Heart left ventricle (tissue), 16 donors: ENCODE measurements around the gene RNF224. TPM values are rescaled to one million over a fixed set of nuclear protein-coding genes. Genes with fewer than 3 reads are reported as not detected.
"Not testable (repeated sequence)": the region's sequence is repeated elsewhere in the genome, so short reads cannot be mapped to it uniquely, and the experiment has no call there.

Source experiments
- ATAC-seq, 4 donors: fragments of 200-7000 bp; cut with Tn5 transposase; one replicate each; pipeline ENCODE4 v1.9.1; 2020 to 2022; ENCODE audit warnings: moderate library complexity in 4 of 4, mild to moderate bottlenecking in 3 of 4, moderate number of reproducible peaks in 1 of 4
- DNase-seq, 5 donors: peaks; one replicate each; pipeline ENCODE4 v3.0.0-alpha.2; 2020
- H3K27ac ChIP-seq, 12 donors: fragments of 200-600 bp; sonication (generic) in 4 of 12; one replicate each; pipeline versions ENCODE4 v1.5.0 to v1.8.0; 2016 to 2022; ENCODE audit warnings: mild to moderate bottlenecking in 2 of 12
- H3K27me3 ChIP-seq, 9 donors: fragments of 200-600 bp; sonication (generic) in 2 of 9; one replicate each; pipeline versions ENCODE4 v1.5.1 to v1.8.0; 2016 to 2022; ENCODE audit warnings: mild to moderate bottlenecking in 3 of 9
- H3K36me3 ChIP-seq, 9 donors: fragments of 200-600 bp; sonication (generic) in 2 of 9; one replicate each; pipeline versions ENCODE4 v1.5.0 to v1.8.0; 2018 to 2022; ENCODE audit warnings: mild to moderate bottlenecking in 2 of 9
- H3K4me1 ChIP-seq, 12 donors: fragments of 200-600 bp; sonication (generic) in 4 of 12; one replicate each; pipeline versions ENCODE4 v1.5.0 to v1.8.0; 2016 to 2022; ENCODE audit warnings: mild to moderate bottlenecking in 3 of 12
- H3K4me3 ChIP-seq, 12 donors: fragments of 200-600 bp; sonication (generic) in 4 of 12; one replicate each; pipeline versions ENCODE4 v1.5.0 to v1.8.0; 2017 to 2022; ENCODE audit warnings: mild to moderate bottlenecking in 9 of 12, moderate library complexity in 4 of 12
- H3K9me3 ChIP-seq, 12 donors: fragments of 200-600 bp; sonication (generic) in 4 of 12; one replicate each; pipeline versions ENCODE4 v1.5.0 to v1.8.0; 2016 to 2022; ENCODE audit warnings: mild to moderate bottlenecking in 1 of 12
- CTCF ChIP-seq, 12 donors: fragments of 200-600 bp; sonication (generic) in 4 of 12; IDR thresholded peaks; one replicate each; pipeline versions ENCODE4 v1.5.0 to v1.8.0; 2018 to 2022; ENCODE audit warnings: antibody characterized with exemption in 12 of 12, mild to moderate bottlenecking in 5 of 12
- POLR2A ChIP-seq, 2 donors: fragments of 450-650 bp; IDR thresholded peaks; one replicate each; pipeline ENCODE4 v1.6.1; 2017; ENCODE audit warnings: antibody characterized with exemption in 2 of 2, mild to moderate bottlenecking in 2 of 2, moderate library complexity in 2 of 2
- WGBS, 4 donors: extraction: QIAGEN DNeasy Blood & Tissue Kit in 2 of 4; methylation state at CpG; one replicate each; pipeline versions ENCODE4 v1.1.5 to v1.1.7; 2013 to 2018; 5-methylcytosine and 5-hydroxymethylcytosine counted together
- intact Hi-C, 10 donors: fragments of 100-400 bp; cut with DNase I; formaldehyde crosslinking; loops; one replicate each; pipeline versions ENCODE4 v1.11.1 to v1.14.2; 2022
- polyA plus RNA-seq, 2 donors: library from polyadenylated mRNA; stranded (reverse); fragments of 200-250 nt; gene quantifications; one replicate each; pipeline ENCODE4 v1.2.3, GENCODE V29; 2013
- total RNA-seq, 9 donors: library from RNA; depleted of rRNA in 2 of 9; stranded (reverse); fragments of >200 nt in 2 of 9; fragmentation: NEBNext Ultra II Directional in 3 of 9; extraction: Animal tissue kit (Norgen Biotek cat#: 25700) in 3 of 9; gene quantifications; one replicate each; pipeline versions ENCODE4 v1.1.0 to v1.2.4, GENCODE V29; 2016 to 2023
- donor health status: ischemic (EF 13 %, LVEDD 7.1; RV severe dilation, severe dysfunction).
- donor health status: healthy with polysubstance abuse.
- donor health status: DM: no; HTN: yes; CAD: no.
- donor health status: DM: no; HTN: no; CAD: no.
- donor health status: ischemic (EF 25% LVEDD 6.9; RV normal size, moderate dysfunction).
- donor health status: ischemic (EF 25% LVEDD 5.7; RV mildly dilated, moderate dysfunction).
- donor health status: healthy.
- donor health status: DM: yes; HTN: yes; CAD: no.
- donor health status: ischemic (EF 35%, LVEDD 5.7; RV mildly dilated, moderate dysfunction).
- donor health status: nonischemic (EF 11% LVEDD 7.7; RV severe dilation, severe dysfunction).
- donor health status: DM: yes; HTN: yes; CAD: no.
- donor health status: PGD.
- donor health status: ischemic (EF 29% LVEDD 5.4; RV normal size, mild dysfunction).
- donor health status: nonischemic (EF 23%, LVEDD 6.1; RV moderate dilation, normal function).

The RNF224 gene
- total and polyA plus RNA-seq, 11 donors: not detected

GRCh38 chr9:137242269-137243203, 15.2 kb downstream of the RNF224 start:
- ATAC-seq: no peak
- H3K9me3 ChIP-seq: no peaks in the 10 kb centered on the region
- intact Hi-C loops: no loop called here
- no peaks in the 10 kb centered on the region for H3K27me3 ChIP-seq
- WGBS, 4 donors: 57 to 71% (median 67%) methylated on average over 21 to 36 of the region's 36 CpGs
- peak overlapping the region; percentile 90 to 97 (median 94) for H3K27ac ChIP-seq
- no peak for TF ChIP-seq POLR2A (IDR thresholded peaks at IDR 0.05)
- TF ChIP-seq CTCF (IDR thresholded peaks at IDR 0.05): no peak
- peaks cover 0 to 57% (median 39%) of the 10 kb centered on the region in 12 donors for H3K4me1 ChIP-seq
- H3K4me3 ChIP-seq: peak overlapping the region; percentile 70 to 97 (median 92)
- no peak for DNase-seq
- peaks cover 0 to 24% (median 18%) of the 10 kb centered on the region in 9 donors for H3K36me3 ChIP-seq

DNA sequence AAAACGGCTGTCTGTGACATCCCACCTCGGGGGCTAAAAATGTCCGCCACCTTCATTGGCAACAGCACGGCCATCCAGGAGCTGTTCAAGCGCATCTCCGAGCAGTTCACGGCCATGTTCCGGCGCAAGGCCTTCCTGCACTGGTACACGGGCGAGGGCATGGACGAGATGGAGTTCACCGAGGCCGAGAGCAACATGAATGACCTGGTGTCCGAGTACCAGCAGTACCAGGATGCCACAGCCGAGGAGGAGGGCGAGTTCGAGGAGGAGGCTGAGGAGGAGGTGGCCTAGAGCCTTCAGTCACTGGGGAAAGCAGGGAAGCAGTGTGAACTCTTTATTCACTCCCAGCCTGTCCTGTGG, 15.9 kb downstream of the RNF224 start:
- H3K9me3 ChIP-seq, ATAC-seq, H3K27me3 ChIP-seq, intact Hi-C loops, DNase-seq: not testable (repeated sequence)
- Histone ChIP-seq H3K36me3 (peaks cover 0 to 24% (median 18%) of the 10 kb centered on the region in 9 donors), H3K4me1 (peaks cover 0 to 50% (median 38%) of the 10 kb centered on the region in 12 donors), H3K4me3 (peak overlapping the region in 3 of 12 donors; percentile 89 to 91 (median 90)), H3K27ac (peak overlapping the region in 1 of 12 donors; percentile 9)
- 87 to 90% (median 88%) methylated on average over 18 of the region's 18 CpGs for WGBS, 4 donors

GRCh38 chr9:137243626-137244485, 16.6 kb downstream of the RNF224 start:
- Histone ChIP-seq H3K27me3 (no peaks in the 10 kb centered on the region), H3K4me1 (peaks cover 0 to 46% (median 35%) of the 10 kb centered on the region in 12 donors), H3K36me3 (peaks cover 0 to 24% (median 18%) of the 10 kb centered on the region in 9 donors), H3K9me3 (no peaks in the 10 kb centered on the region), H3K27ac (peak overlapping the region in 3 of 12 donors; percentile 9 to 10 (median 9)), H3K4me3 (no peak overlapping the region)
- intact Hi-C loops: no loop called here
- TF ChIP-seq POLR2A (IDR thresholded peaks at IDR 0.05): peak in 1 of 2 donors; percentile 2
- TF ChIP-seq CTCF (IDR thresholded peaks at IDR 0.05): no peak
- ATAC-seq: no peak
- 62 to 75% (median 69%) methylated on average over 10 to 15 of the region's 15 CpGs for WGBS, 4 donors
- DNase-seq: no peak

DNA sequence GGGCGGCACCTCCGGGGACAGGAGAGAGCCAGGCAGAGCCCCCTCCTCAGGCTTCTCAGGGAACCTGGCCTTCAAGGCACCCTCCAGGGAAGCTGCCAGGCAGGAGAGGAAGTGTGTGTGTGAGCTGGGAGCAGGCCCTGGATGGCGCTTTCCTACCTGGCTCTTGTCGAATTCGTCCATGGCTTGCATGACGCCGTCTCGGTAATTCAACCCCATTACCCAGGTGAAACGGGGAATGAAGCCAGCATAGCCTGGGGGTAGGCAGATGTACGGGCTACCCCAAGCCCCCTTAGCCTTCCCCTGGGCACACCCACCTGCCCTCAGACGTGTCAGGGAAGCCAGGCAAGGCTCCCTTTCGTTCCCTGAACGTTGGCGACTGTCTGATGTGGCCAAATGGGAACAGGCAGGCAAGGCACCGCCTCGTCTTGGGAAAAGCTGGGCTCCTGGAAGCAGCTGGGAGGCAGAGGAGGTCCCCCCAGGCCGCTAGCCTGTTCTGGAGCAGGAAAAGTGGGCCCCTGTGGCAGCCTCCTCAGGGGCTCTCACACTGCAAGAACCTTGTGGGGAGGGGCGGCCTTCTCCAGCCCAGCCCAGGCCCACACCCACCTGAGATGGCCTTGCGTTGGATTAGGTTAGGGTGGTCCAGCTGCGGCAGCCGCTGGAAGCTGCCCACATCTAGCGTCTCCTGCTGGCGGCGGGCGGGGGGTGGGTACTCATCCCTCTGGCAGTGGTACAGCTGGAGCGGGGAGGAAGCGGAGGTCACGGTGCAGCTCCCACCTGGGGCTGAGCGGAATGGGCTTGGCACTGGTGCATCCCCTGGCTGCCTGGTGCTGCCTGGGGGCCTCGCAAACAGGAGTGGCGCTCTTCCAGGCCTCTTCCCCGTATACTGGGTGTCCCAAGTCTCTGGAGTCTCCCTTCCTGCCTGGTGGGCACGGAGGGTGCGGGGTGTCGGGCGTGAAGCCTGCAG, 17.5 kb downstream of the RNF224 start:
- DNase-seq: no peak
- TF ChIP-seq CTCF (IDR thresholded peaks at IDR 0.05): no peak
- TF ChIP-seq POLR2A (IDR thresholded peaks at IDR 0.05): no peak
- intact Hi-C loops: no loop called here
- Histone ChIP-seq H3K27me3 (no peaks in the 10 kb centered on the region), H3K27ac (no peak overlapping the region), H3K4me1 (peaks cover 0 to 39% (median 29%) of the 10 kb centered on the region in 12 donors), H3K9me3 (no peaks in the 10 kb centered on the region), H3K4me3 (no peak overlapping the region), H3K36me3 (peaks cover 0 to 24% (median 18%) of the 10 kb centered on the region in 9 donors)
- WGBS, 4 donors: 75 to 83% (median 80%) methylated on average over 28 to 36 of the region's 36 CpGs
- no peak for ATAC-seq
